OCI-LY3 (cell line): Measurements from ENCODE around the gene TUBB4B.

ENCODE experiments used
- EZH2phosphoT487 ChIP-seq: fragments of 200-600 bp; shearing (Covaris generic); IDR thresholded peaks from 2 replicates; pipeline ENCODE4 v1.6.1; 2018; ENCODE audit warnings: antibody characterized with exemption, mixed run types, low read depth
- TF ChIP-seq, protein P1 (sequence below): fragments of 200-600, 300-600 bp; sonication (generic); IDR thresholded peaks from 2 replicates; pipeline ENCODE4 v1.5.1; 2014; ENCODE audit warnings: antibody characterized with exemption, low read length, low read depth

GRCh38 chr9:137219757-137220316, 21.2 kb upstream of the TUBB4B start:
- TF ChIP-seq, protein P1, sequence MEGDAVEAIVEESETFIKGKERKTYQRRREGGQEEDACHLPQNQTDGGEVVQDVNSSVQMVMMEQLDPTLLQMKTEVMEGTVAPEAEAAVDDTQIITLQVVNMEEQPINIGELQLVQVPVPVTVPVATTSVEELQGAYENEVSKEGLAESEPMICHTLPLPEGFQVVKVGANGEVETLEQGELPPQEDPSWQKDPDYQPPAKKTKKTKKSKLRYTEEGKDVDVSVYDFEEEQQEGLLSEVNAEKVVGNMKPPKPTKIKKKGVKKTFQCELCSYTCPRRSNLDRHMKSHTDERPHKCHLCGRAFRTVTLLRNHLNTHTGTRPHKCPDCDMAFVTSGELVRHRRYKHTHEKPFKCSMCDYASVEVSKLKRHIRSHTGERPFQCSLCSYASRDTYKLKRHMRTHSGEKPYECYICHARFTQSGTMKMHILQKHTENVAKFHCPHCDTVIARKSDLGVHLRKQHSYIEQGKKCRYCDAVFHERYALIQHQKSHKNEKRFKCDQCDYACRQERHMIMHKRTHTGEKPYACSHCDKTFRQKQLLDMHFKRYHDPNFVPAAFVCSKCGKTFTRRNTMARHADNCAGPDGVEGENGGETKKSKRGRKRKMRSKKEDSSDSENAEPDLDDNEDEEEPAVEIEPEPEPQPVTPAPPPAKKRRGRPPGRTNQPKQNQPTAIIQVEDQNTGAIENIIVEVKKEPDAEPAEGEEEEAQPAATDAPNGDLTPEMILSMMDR, result no peak
- TF ChIP-seq EZH2phosphoT487, result no peak
